WERI-Rb-1 (cell line): ENCODE measurements around the gene RBM39.
A peak's percentile ranks its signal among the peaks of the same experiment; 100 is the strongest.
"Not testable (repeated sequence)": the region's sequence is repeated elsewhere in the genome, so short reads cannot be mapped to it uniquely, and the experiment has no call there.

Experiments used
- DNase-seq: peaks from one replicate; pipeline ENCODE4 v3.0.0-alpha.2; 2020
- H3K27ac ChIP-seq: fragments of 250-450 bp; sonication (Bioruptor Pico); 2 replicates; pipeline ENCODE4 v1.5.1; 2020; ENCODE audit warnings: mild to moderate bottlenecking, moderate library complexity
- H3K27me3 ChIP-seq: fragments of 250-450 bp; sonication (Bioruptor Pico); 2 replicates; pipeline ENCODE4 v1.5.1; 2021; ENCODE audit warnings: mild to moderate bottlenecking, low read depth, moderate library complexity; ENCODE audit not compliant: insufficient read depth, severe bottlenecking
- H3K36me3 ChIP-seq: fragments of 250-450 bp; sonication (Bioruptor Pico); 2 replicates; pipeline ENCODE4 v1.5.1; 2020; ENCODE audit warnings: mild to moderate bottlenecking, moderate library complexity
- H3K4me3 ChIP-seq: 2 replicates; pipeline ENCODE4 v1.5.1; 2011; ENCODE audit warnings: low read depth, mild to moderate bottlenecking, control low read depth, low read length
- H3K9me3 ChIP-seq: fragments of 250-450 bp; sonication (Bioruptor Pico); 2 replicates; pipeline ENCODE4 v1.5.1; 2021; ENCODE audit warnings: mild to moderate bottlenecking, moderate library complexity; ENCODE audit not compliant: severe bottlenecking
- CTCF ChIP-seq: IDR thresholded peaks from 2 replicates; pipeline ENCODE4 v1.5.1; 2011; ENCODE audit warnings: low read depth, mild to moderate bottlenecking, control low read depth, inconsistent platforms, low read length

The RBM39 gene

GRCh38 chr20:35741892-35742740, at the start of gene RBM39:
Gene RBM39, minus strand, starts transcription at chr20:35742260. Its CDS starts 1,386 bp downstream, at chr20:35740874.
- DNase-seq = peak; percentile 100
- peaks cover 47% of the 10 kb centered on the region for H3K36me3 ChIP-seq
- TF ChIP-seq CTCF = 0 out of 2 replicates have a peak, but pooled peaks have one; percentile 36
- no peaks in the 10 kb centered on the region for H3K27me3 ChIP-seq
- peak within 1 kb of the TSS; percentile 94 for H3K4me3 ChIP-seq
- H3K27ac ChIP-seq = peak within 1 kb of the TSS; percentile 100
- H3K9me3 ChIP-seq = no peaks in the 10 kb centered on the region

GRCh38 chr20:35791821-35792220, 49.8 kb upstream of the RBM39 start:
- H3K27me3 ChIP-seq = no peaks in the 10 kb centered on the region
- no peak overlapping the region for H3K4me3 ChIP-seq
- no peak for TF ChIP-seq CTCF
- H3K27ac ChIP-seq = no peak overlapping the region
- DNase-seq = no peak
- H3K9me3 ChIP-seq = no peaks in the 10 kb centered on the region
- H3K36me3 ChIP-seq = peaks cover 8% of the 10 kb centered on the region

GRCh38 chr20:35791097-35791496, 49.0 kb upstream of the RBM39 start:
- TF ChIP-seq CTCF = no peak
- Histone ChIP-seq H3K36me3 (peaks cover 11% of the 10 kb centered on the region), H3K4me3 (no peak overlapping the region), H3K27me3 (no peaks in the 10 kb centered on the region), H3K9me3 (no peaks in the 10 kb centered on the region), H3K27ac (no peak overlapping the region)
- DNase-seq = no peak

- no peak overlapping the region for H3K27ac ChIP-seq
- no peaks in the 10 kb centered on the region for H3K27me3 ChIP-seq
- peaks cover 15% of the 10 kb centered on the region for H3K36me3 ChIP-seq
- H3K4me3 ChIP-seq = no peak overlapping the region
- TF ChIP-seq CTCF = no peak
- DNase-seq = no peak
- H3K9me3 ChIP-seq = no peaks in the 10 kb centered on the region
Measured at GRCh38 chr20:35788796-35789195, 46.7 kb upstream of the RBM39 start.

- not testable (repeated sequence) for DNase-seq
Measured at GRCh38 chr20:35785541-35785940, 43.5 kb upstream of the RBM39 start.

GRCh38 chr20:35783811-35784210, 41.8 kb upstream of the RBM39 start:
- H3K36me3 ChIP-seq = peaks cover 39% of the 10 kb centered on the region
- H3K27ac ChIP-seq, H3K9me3 ChIP-seq, DNase-seq, H3K4me3 ChIP-seq, H3K27me3 ChIP-seq: not testable (repeated sequence)

More at GRCh38 chr20:35785541-35785940, 43.5 kb upstream of the RBM39 start:
- not testable (repeated sequence) for H3K27ac ChIP-seq, H3K9me3 ChIP-seq, H3K27me3 ChIP-seq, H3K4me3 ChIP-seq
- peaks cover 30% of the 10 kb centered on the region for H3K36me3 ChIP-seq
